SK-N-SH treated with all-trans-retinoic acid at 6 μM for 48 hours (cell line): ENCODE measurements around the gene TNFSF11.

Source experiments
- ATAC-seq: fragments of 200-7000 bp; cut with Tn5 transposase; 3 replicates; pipeline ENCODE4 v1.9.1; 2020; ENCODE audit warnings: mild to moderate bottlenecking, moderate library complexity
- ARNTL ChIP-seq: fragments of 450-650 bp; formaldehyde crosslinking; IDR thresholded peaks from 2 replicates; pipeline ENCODE4 v1.5.0; 2020; ENCODE audit warnings: low read depth, mild to moderate bottlenecking, moderate library complexity, borderline replicate concordance
- BACH2 ChIP-seq: fragments of 250-450 bp; sonication (Bioruptor Pico); IDR thresholded peaks from 2 replicates; pipeline ENCODE4 v1.9.0; 2021; ENCODE audit warnings: mild to moderate bottlenecking, borderline replicate concordance
- CREB5 ChIP-seq: fragments of 250-450 bp; sonication (Bioruptor Pico); IDR thresholded peaks from 2 replicates; pipeline ENCODE4 v1.5.1; 2020; ENCODE audit warnings: low read depth, mild to moderate bottlenecking, moderate library complexity
- CSRNP3 ChIP-seq: fragments of 250-450 bp; sonication (Bioruptor Pico); IDR thresholded peaks from 2 replicates; pipeline ENCODE4 v1.5.1; 2021; ENCODE audit warnings: mild to moderate bottlenecking, moderate library complexity
- ESRRG ChIP-seq: fragments of 250-450 bp; sonication (Bioruptor Pico); IDR thresholded peaks from 2 replicates; pipeline ENCODE4 v1.6.1; 2021; ENCODE audit warnings: mild to moderate bottlenecking
- GLIS3 ChIP-seq: fragments of 250-450 bp; sonication (Bioruptor Pico); IDR thresholded peaks from 2 replicates; pipeline ENCODE4 v1.5.0; 2020; ENCODE audit warnings: mild to moderate bottlenecking, moderate library complexity
- ISL1 ChIP-seq: fragments of 250-450 bp; sonication (Bioruptor Pico); IDR thresholded peaks from 2 replicates; pipeline ENCODE4 v2.1.2; 2022; ENCODE audit warnings: mild to moderate bottlenecking, moderate library complexity
- OSR1 ChIP-seq: fragments of 250-450 bp; sonication (Bioruptor Pico); IDR thresholded peaks from 2 replicates; pipeline ENCODE4 v1.8.0; 2022; ENCODE audit warnings: moderate library complexity, mild to moderate bottlenecking, inconsistent platforms
- PATZ1 ChIP-seq: fragments of 250-450 bp; sonication (Bioruptor Pico); IDR thresholded peaks from 2 replicates; pipeline ENCODE4 v1.8.0; 2020; ENCODE audit warnings: mild to moderate bottlenecking, moderate library complexity, borderline replicate concordance
- POU6F1 ChIP-seq: fragments of 250-450 bp; sonication (Bioruptor Pico); IDR thresholded peaks from 2 replicates; pipeline ENCODE4 v1.8.0; 2021; ENCODE audit warnings: low read depth, mild to moderate bottlenecking, moderate library complexity, borderline replicate concordance
- PPARA ChIP-seq: fragments of 250-450 bp; sonication (Bioruptor Pico); IDR thresholded peaks from 2 replicates; pipeline ENCODE4 v1.5.0; 2020; ENCODE audit warnings: mild to moderate bottlenecking, borderline replicate concordance
- RARB ChIP-seq: fragments of 250-450 bp; sonication (Bioruptor Pico); IDR thresholded peaks from 2 replicates; pipeline ENCODE4 v1.8.0; 2021; ENCODE audit warnings: mild to moderate bottlenecking, moderate library complexity
- SNAI2 ChIP-seq: fragments of 250-450 bp; sonication (Bioruptor Pico); IDR thresholded peaks from 2 replicates; pipeline ENCODE4 v1.5.0; 2020; ENCODE audit warnings: mild to moderate bottlenecking, moderate library complexity
- TCF4 ChIP-seq: fragments of 250-450 bp; sonication (Bioruptor Pico); IDR thresholded peaks from 2 replicates; pipeline ENCODE4 v1.8.0; 2021; ENCODE audit warnings: mild to moderate bottlenecking, moderate library complexity, borderline replicate concordance
- TOX ChIP-seq: fragments of 250-450 bp; sonication (Bioruptor Pico); IDR thresholded peaks from 2 replicates; pipeline ENCODE4 v1.8.0; 2021; ENCODE audit warnings: mild to moderate bottlenecking, moderate library complexity, borderline replicate concordance
- TSHZ2 ChIP-seq: fragments of 250-450 bp; sonication (Bioruptor Pico); IDR thresholded peaks from 2 replicates; pipeline ENCODE4 v1.5.0; 2020; ENCODE audit warnings: mild to moderate bottlenecking, moderate library complexity
- ZC3H10 ChIP-seq: fragments of 250-450 bp; sonication (Bioruptor Pico); IDR thresholded peaks from 2 replicates; pipeline ENCODE4 v1.5.1; 2021; ENCODE audit warnings: mild to moderate bottlenecking, moderate library complexity
- ZFP3 ChIP-seq: fragments of 250-450 bp; sonication (Bioruptor Pico); IDR thresholded peaks from 2 replicates; pipeline ENCODE4 v1.5.0; 2020; ENCODE audit warnings: mild to moderate bottlenecking, moderate library complexity
- ZFP30 ChIP-seq: fragments of 450-650 bp; formaldehyde crosslinking; IDR thresholded peaks from 2 replicates; pipeline ENCODE4 v1.5.0; 2022; ENCODE audit warnings: mild to moderate bottlenecking, moderate library complexity
- ZNF565 ChIP-seq: fragments of 450-650 bp; formaldehyde crosslinking; conservative IDR thresholded peaks from 2 replicates; pipeline ENCODE4 v1.5.0; 2020; ENCODE audit warnings: low read depth, mild to moderate bottlenecking, moderate library complexity
- ZNF70 ChIP-seq: fragments of 450-650 bp; formaldehyde crosslinking; IDR thresholded peaks from 2 replicates; pipeline ENCODE4 v1.5.0; 2020; ENCODE audit warnings: mild to moderate bottlenecking, moderate library complexity
- ZNF8 ChIP-seq: fragments of 450-650 bp; formaldehyde crosslinking; IDR thresholded peaks from 2 replicates; pipeline ENCODE4 v1.5.0; 2020; ENCODE audit warnings: mild to moderate bottlenecking, moderate library complexity

The TNFSF11 gene

GRCh38 chr13:42612021-42612765 lies 38.2 kb downstream of the TNFSF11 start (continued):
- no peak for TF ChIP-seq TSHZ2 (CRISPR knock-in tag)
- TF ChIP-seq PPARA = no peak
- TF ChIP-seq GLIS3 (CRISPR knock-in tag) = no peak

- ATAC-seq = no peak
- TF ChIP-seq ZNF565 (CRISPR knock-in tag) = no peak
- TF ChIP-seq ZC3H10 (CRISPR knock-in tag) = no peak
- TF ChIP-seq GLIS3 (CRISPR knock-in tag) = no peak
- no peak for TF ChIP-seq ARNTL (CRISPR knock-in tag)
- TF ChIP-seq TCF4 = no peak
- TF ChIP-seq RARB (CRISPR knock-in tag) = no peak
- TF ChIP-seq PPARA = no peak
- no peak for TF ChIP-seq PATZ1
- no peak for TF ChIP-seq ESRRG
- no peak for TF ChIP-seq ISL1 (CRISPR knock-in tag)
- no peak for TF ChIP-seq CSRNP3 (CRISPR knock-in tag)
These were observed 40.6 kb downstream of the TNFSF11 start for GRCh38 chr13:42614436-42615035.

GRCh38 chr13:42615691-42616090 lies 41.7 kb downstream of the TNFSF11 start:
- no peak for ATAC-seq

More at GRCh38 chr13:42615691-42616090, 41.7 kb downstream of the TNFSF11 start:
- TF ChIP-seq TCF4 (no peak), RARB (CRISPR knock-in tag) (no peak), ZNF70 (CRISPR knock-in tag) (no peak), ISL1 (CRISPR knock-in tag) (no peak), GLIS3 (CRISPR knock-in tag) (no peak), CREB5 (CRISPR knock-in tag) (no peak), ZFP3 (CRISPR knock-in tag) (no peak), ZFP30 (CRISPR knock-in tag) (no peak), TOX (CRISPR knock-in tag) (no peak), ARNTL (CRISPR knock-in tag) (no peak), ZC3H10 (CRISPR knock-in tag) (no peak), ESRRG (no peak), CSRNP3 (CRISPR knock-in tag) (no peak), OSR1 (CRISPR knock-in tag) (no peak), SNAI2 (no peak), PPARA (no peak), ZNF8 (CRISPR knock-in tag) (no peak), PATZ1 (no peak), POU6F1 (CRISPR knock-in tag) (no peak), BACH2 (CRISPR knock-in tag) (no peak)
